Endothelial cell of umbilical vein (primary cell): ENCODE data around the gene HECTD1.

Experiments
- CTCF ChIP-seq, 2 donors: IDR thresholded peaks; 1 replicate in 1 of 2; 2 replicates in 1 of 2; pipeline ENCODE4 v1.5.1; 2011; ENCODE audit warnings: low read length in 2 of 2, mild to moderate bottlenecking in 2 of 2, moderate library complexity in 2 of 2, control low read depth in 1 of 2, inconsistent platforms in 1 of 2, low read depth in 1 of 2; ENCODE audit not compliant: insufficient read depth in 1 of 2; ENCODE audit errors: extremely low read depth in 1 of 2
- EZH2 ChIP-seq: IDR thresholded peaks from 2 replicates; pipeline ENCODE4 v1.6.1; 2012; ENCODE audit warnings: borderline replicate concordance, low read depth, mild to moderate bottlenecking, moderate library complexity, low read length, inconsistent platforms; ENCODE audit not compliant: severe bottlenecking
- FOS ChIP-seq: IDR thresholded peaks from 2 replicates; pipeline ENCODE4 v1.6.1; 2011; ENCODE audit warnings: mild to moderate bottlenecking, low read length, moderate library complexity, borderline replicate concordance; ENCODE audit not compliant: insufficient read depth
- GATA2 ChIP-seq: IDR thresholded peaks from 2 replicates; pipeline ENCODE4 v1.7.0; 2011; ENCODE audit warnings: low read depth, mild to moderate bottlenecking, moderate library complexity, mixed read lengths, low read length; ENCODE audit not compliant: insufficient read length, insufficient read depth
- JUN ChIP-seq: IDR thresholded peaks from 2 replicates; pipeline ENCODE4 v1.6.1; 2011; ENCODE audit warnings: borderline replicate concordance, low read depth; ENCODE audit not compliant: insufficient read length, insufficient read depth
- MAX ChIP-seq: IDR thresholded peaks from 2 replicates; pipeline ENCODE4 v1.6.1; 2011; ENCODE audit not compliant: insufficient read depth, insufficient read length
- MYC ChIP-seq: IDR thresholded peaks from one replicate; pipeline ENCODE4 v1.6.1; 2011; ENCODE audit warnings: mild to moderate bottlenecking, low read depth, low read length
- POLR2A ChIP-seq: IDR thresholded peaks from 2 replicates; pipeline ENCODE4 v1.6.1; 2012; ENCODE audit warnings: low read depth, mild to moderate bottlenecking, control low read depth, low read length
- POLR2AphosphoS5 ChIP-seq: IDR thresholded peaks from 2 replicates; pipeline ENCODE4 v1.6.1; 2012; ENCODE audit warnings: low read depth, mild to moderate bottlenecking, control low read depth, low read length, moderate library complexity; ENCODE audit not compliant: insufficient read depth

GRCh38 chr14:31209605-31210004, 2.0 kb upstream of the HECTD1 start:
- no peak for TF ChIP-seq CTCF (IDR thresholded peaks at IDR 0.05; ENCODE audit: extremely low read depth in 1 of 2, insufficient read depth in 1 of 2, low read depth in 1 of 2, low read length in 2 of 2)
- TF ChIP-seq MAX: no peak
- no peak for TF ChIP-seq POLR2AphosphoS5
- no peak for TF ChIP-seq GATA2
- TF ChIP-seq POLR2A: no peak
- TF ChIP-seq FOS: no peak
- TF ChIP-seq MYC: no peak
- no peak for TF ChIP-seq EZH2
- TF ChIP-seq JUN: no peak
